HG02588 (cell line): ENCODE measurements around the gene UNC13A.

Experiments
- ATAC-seq: cut with Tn5 transposase; IDR thresholded peaks from one replicate; pipeline ENCODE4 v1.9.1; 2021; ENCODE audit warnings: mild to moderate bottlenecking, moderate library complexity; ENCODE audit not compliant: unreplicated experiment

The UNC13A gene

GRCh38 chr19:17711851-17712250, 23.7 kb upstream of the UNC13A start:
- no peak for ATAC-seq

GRCh38 chr19:17706750-17707181, 18.6 kb upstream of the UNC13A start:
- no peak for ATAC-seq

- ATAC-seq, result no peak
Measured at GRCh38 chr19:17703824-17704463, 15.8 kb upstream of the UNC13A start.

- ATAC-seq, result no peak
Measured at GRCh38 chr19:17695198-17695597, 7.0 kb upstream of the UNC13A start.

GRCh38 chr19:17692566-17692965, 4.4 kb upstream of the UNC13A start:
- ATAC-seq, result no peak

- ATAC-seq, result no peak
Measured at GRCh38 chr19:17688853-17689595, 870 bp upstream of the UNC13A start.

- no peak for ATAC-seq
Measured at GRCh38 chr19:17687141-17687856, 855 bp downstream of the UNC13A start.

GRCh38 chr19:17686592-17687024, 1.5 kb downstream of the UNC13A start:
- no peak for ATAC-seq

- ATAC-seq, result no peak
Measured at GRCh38 chr19:17686023-17686521, 2.1 kb downstream of the UNC13A start.

- no peak for ATAC-seq
Measured at GRCh38 chr19:17685451-17686022, 2.6 kb downstream of the UNC13A start.

GRCh38 chr19:17684256-17684655, 3.9 kb downstream of the UNC13A start:
- no peak for ATAC-seq

- ATAC-seq, result no peak
Measured at GRCh38 chr19:17683078-17683477, 5.1 kb downstream of the UNC13A start.

GRCh38 chr19:17682273-17682672, 5.9 kb downstream of the UNC13A start:
- ATAC-seq, result no peak

GRCh38 chr19:17681505-17682125, 6.5 kb downstream of the UNC13A start:
- ATAC-seq, result no peak

GRCh38 chr19:17680230-17680722, 7.9 kb downstream of the UNC13A start:
- no peak for ATAC-seq

- ATAC-seq, result no peak
Measured at GRCh38 chr19:17679526-17680229, 8.5 kb downstream of the UNC13A start.

- no peak for ATAC-seq
Measured at GRCh38 chr19:17678836-17679235, 9.3 kb downstream of the UNC13A start.

- ATAC-seq, result no peak
Measured at GRCh38 chr19:17677002-17677401, 11.2 kb downstream of the UNC13A start.

- no peak for ATAC-seq
Measured at GRCh38 chr19:17676295-17676694, 11.9 kb downstream of the UNC13A start.
